ENCODE results near the gene NBPF20. TPM values are rescaled to one million over a fixed set of nuclear protein-coding genes. Genes with fewer than 3 reads are reported as not detected.
"Not testable (repeated sequence)": the region's sequence is repeated elsewhere in the genome, so short reads cannot be mapped to it uniquely, and the experiment has no call there.

NBPF20 gene, protein sequence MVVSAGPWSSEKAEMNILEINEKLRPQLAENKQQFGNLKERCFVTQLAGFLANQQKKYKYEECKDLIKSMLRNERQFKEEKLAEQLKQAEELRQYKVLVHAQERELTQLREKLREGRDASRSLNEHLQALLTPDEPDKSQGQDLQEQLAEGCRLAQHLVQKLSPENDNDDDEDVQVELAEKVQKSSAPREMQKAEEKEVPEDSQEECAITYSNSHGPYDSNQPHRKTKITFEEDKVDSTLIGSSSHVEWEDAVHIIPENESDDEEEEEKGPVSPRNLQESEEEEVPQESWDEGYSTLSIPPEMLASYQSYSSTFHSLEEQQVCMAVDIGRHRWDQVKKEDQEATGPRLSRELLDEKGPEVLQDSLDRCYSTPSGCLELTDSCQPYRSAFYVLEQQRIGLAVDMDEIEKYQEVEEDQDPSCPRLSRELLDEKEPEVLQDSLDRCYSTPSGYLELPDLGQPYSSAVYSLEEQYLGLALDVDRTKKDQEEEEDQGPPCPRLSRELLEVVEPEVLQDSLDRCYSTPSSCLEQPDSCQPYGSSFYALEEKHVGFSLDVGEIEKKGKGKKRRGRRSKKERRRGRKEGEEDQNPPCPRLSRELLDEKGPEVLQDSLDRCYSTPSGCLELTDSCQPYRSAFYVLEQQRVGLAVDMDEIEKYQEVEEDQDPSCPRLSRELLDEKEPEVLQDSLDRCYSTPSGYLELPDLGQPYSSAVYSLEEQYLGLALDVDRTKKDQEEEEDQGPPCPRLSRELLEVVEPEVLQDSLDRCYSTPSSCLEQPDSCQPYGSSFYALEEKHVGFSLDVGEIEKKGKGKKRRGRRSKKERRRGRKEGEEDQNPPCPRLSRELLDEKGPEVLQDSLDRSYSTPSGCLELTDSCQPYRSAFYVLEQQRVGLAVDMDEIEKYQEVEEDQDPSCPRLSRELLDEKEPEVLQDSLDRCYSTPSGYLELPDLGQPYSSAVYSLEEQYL (N-terminal part only)
- under 1 TPM; 0.48 to 0.76 TPM for total RNA-seq

DNA sequence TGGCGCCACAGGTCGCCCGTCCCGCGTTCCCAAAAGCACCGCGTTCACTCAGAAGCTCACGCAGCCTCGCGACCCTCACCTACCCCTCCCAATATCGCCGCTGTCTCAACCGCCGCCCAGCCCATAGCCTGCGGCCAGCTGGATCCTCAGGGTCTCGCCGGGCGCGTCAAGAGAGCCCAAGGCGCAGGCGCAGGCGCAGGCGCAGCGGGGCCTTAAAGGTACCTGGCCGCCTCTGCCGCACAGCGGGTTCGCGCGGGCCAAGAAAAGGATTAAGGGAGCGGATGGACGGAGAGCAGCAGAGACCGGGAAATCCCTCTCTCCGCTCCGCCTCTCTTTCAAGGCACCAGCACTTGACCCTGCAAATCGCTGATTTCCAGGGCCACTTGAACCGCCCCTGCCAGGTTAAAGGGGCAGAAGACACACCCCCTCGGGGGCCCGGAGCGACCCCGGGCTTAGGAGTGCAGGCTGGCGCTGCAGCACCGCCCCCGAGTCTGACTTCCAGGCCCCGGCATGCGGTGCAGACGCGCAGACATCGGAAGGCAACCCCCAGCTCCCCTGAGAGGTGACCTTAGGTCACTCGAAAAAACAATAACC lies at the start of gene NBPF20:
Gene NBPF20, minus strand, starts transcription at position 168 of the 594 bp plus-strand sequence. CDS start 20,331 bp downstream, outside the sequence.
- Mint-ChIP-seq H3K27ac (peak within 1 kb of the TSS; percentile 80), H3K9me3 (peaks cover 16% of the 10 kb centered on the region), H3K36me3 (peaks cover 15% of the 10 kb centered on the region), H3K4me3 (peak within 1 kb of the TSS; percentile 93), H3K4me1 (peaks cover 11% of the 10 kb centered on the region), H3K27me3 (peaks cover 44% of the 10 kb centered on the region)
- peak; percentile 82 for DNase-seq

DNA sequence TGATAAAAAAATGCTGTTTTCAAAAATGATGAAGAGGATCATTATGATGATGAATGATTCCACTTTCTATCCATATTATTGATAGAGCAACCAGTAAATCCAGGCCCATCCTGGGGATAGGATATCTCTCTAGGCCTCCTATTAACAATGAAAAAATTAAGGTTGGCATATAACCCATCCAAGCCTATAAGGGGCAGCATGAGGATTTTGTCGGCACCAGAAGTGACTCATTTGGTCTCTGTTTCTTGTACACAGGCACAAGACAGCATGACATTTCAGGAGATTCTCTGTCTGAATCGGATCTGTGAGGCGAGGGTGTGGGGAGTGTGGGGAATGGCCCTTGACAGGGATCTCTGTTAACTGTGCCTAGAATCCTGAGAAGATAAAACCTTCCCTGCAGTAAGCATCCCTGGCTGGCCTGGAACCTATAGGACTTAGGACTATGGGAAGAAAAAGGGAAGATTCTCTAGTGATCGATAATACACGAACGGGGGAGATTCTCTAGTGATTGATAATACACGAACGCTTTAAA lies 49.5 kb upstream of the NBPF20 start:
- Mint-ChIP-seq H3K27ac (peak overlapping the region; percentile 82), H3K27me3 (peaks cover 20% of the 10 kb centered on the region), H3K4me3 (peak overlapping the region; percentile 75)
- H3K4me1 Mint-ChIP-seq, H3K9me3 Mint-ChIP-seq, DNase-seq, H3K36me3 Mint-ChIP-seq: not testable (repeated sequence)

- H3K36me3 Mint-ChIP-seq, H3K4me3 Mint-ChIP-seq, H3K9me3 Mint-ChIP-seq, H3K4me1 Mint-ChIP-seq, DNase-seq, H3K27ac Mint-ChIP-seq: not testable (repeated sequence)
- peaks cover 20% of the 10 kb centered on the region for H3K27me3 Mint-ChIP-seq
Measured at GRCh38 chr1:145472731-145473130, 47.3 kb upstream of the NBPF20 start.

GRCh38 chr1:145471365-145471764 lies 46.0 kb upstream of the NBPF20 start:
- peaks cover 20% of the 10 kb centered on the region for H3K27me3 Mint-ChIP-seq
- DNase-seq, H3K4me1 Mint-ChIP-seq, H3K9me3 Mint-ChIP-seq, H3K4me3 Mint-ChIP-seq, H3K27ac Mint-ChIP-seq, H3K36me3 Mint-ChIP-seq: not testable (repeated sequence)

DNA sequence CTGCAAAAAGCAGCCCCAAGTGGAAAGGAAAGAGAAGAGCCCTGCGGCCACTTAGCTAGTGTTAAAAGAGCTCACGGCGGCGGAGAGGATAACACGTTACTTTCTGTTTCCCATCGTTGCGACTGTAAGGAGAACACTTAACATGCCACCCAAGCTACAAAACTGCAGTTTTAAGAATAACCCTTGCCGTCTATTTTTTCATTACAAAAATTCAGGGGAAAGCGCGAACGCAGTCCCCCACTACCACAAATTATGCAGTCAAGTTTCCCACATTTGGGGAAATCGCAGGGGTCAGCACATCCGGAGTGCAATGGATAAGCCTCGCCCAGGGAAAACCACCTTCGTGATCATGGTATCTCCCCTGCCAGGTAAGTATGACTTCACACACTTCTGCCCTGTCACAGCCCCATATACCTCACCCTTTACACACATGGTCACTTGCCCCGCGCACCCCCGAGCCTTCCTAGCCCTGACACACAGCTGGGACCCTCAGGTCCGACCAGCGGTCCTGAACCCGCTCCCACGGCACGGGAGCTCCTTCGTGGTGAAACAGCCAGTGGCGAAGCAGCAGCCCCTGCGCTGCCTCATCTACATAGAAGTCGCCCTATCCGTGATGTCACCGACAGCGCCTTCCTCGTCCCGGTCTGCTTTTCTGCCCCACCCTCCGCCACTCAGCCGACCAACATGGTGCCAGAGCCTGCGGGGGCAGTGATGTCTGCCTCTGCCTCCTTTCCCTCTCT lies 40.2 kb upstream of the NBPF20 start:
- H3K36me3 Mint-ChIP-seq, H3K4me1 Mint-ChIP-seq, H3K9me3 Mint-ChIP-seq: not testable (repeated sequence)
- peaks cover 15% of the 10 kb centered on the region for H3K27me3 Mint-ChIP-seq
- H3K27ac Mint-ChIP-seq, result peak overlapping the region; percentile 97
- H3K4me3 Mint-ChIP-seq, result peak overlapping the region; percentile 75
- DNase-seq, result peak; percentile 83

- peaks cover 22% of the 10 kb centered on the region for H3K27me3 Mint-ChIP-seq
- peak overlapping the region; percentile 75 for H3K4me3 Mint-ChIP-seq
- not testable (repeated sequence) for DNase-seq, H3K36me3 Mint-ChIP-seq, H3K9me3 Mint-ChIP-seq, H3K4me1 Mint-ChIP-seq
- peak overlapping the region; percentile 97 for H3K27ac Mint-ChIP-seq
Measured at GRCh38 chr1:145464708-145465336, 39.4 kb upstream of the NBPF20 start.

- not testable (repeated sequence) for H3K4me1 Mint-ChIP-seq, H3K4me3 Mint-ChIP-seq, H3K27ac Mint-ChIP-seq, H3K36me3 Mint-ChIP-seq, H3K9me3 Mint-ChIP-seq, DNase-seq
- H3K27me3 Mint-ChIP-seq, result peaks cover 25% of the 10 kb centered on the region
Measured at GRCh38 chr1:145464017-145464416, 38.6 kb upstream of the NBPF20 start.

DNA sequence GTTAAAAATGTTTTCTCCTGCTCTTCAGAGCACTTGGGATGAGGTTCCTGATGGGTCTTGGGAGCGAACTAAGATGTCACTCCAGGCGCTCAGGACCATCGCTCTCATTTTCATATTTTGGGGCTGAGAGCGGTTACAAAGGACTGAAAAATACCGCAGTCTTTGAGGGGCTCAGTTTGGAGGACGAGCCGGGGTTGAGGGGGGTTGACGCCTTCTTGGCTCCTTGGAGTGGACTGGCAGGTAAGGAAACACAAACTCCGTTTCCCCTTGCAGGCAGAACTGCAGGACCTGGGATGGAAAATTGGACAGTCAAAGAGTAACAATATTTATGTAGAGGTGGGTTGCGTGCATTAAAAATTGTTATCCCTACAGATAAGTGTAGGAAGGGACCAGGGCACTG lies 35.3 kb upstream of the NBPF20 start:
- H3K4me1 Mint-ChIP-seq, H3K36me3 Mint-ChIP-seq, DNase-seq, H3K27ac Mint-ChIP-seq, H3K9me3 Mint-ChIP-seq, H3K4me3 Mint-ChIP-seq: not testable (repeated sequence)
- H3K27me3 Mint-ChIP-seq, result peaks cover 34% of the 10 kb centered on the region

DNA sequence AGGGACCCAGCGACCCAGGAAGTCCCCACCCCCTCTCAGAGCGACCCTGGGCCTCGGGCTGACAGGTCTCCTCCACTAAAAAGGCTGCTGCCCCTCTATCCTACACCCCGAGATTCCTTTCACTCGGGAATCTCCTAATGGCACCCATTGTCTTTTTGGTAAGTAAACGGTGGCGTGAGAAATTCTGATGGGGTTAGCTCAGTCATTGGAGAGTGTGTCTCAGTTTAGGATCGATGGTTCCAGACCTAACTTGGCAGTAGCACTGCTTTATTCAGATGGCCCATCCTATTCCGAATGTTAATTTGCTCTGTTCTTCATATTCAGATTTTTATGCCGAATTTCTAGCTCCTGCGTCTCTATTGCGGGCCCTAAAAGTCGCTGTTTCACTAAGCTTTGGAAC lies 34.6 kb upstream of the NBPF20 start:
- DNase-seq, H3K9me3 Mint-ChIP-seq, H3K4me1 Mint-ChIP-seq, H3K27ac Mint-ChIP-seq, H3K36me3 Mint-ChIP-seq: not testable (repeated sequence)
- H3K4me3 Mint-ChIP-seq, result peak overlapping the region; percentile 32
- H3K27me3 Mint-ChIP-seq, result peaks cover 36% of the 10 kb centered on the region

GRCh38 chr1:145459591-145459990 lies 34.2 kb upstream of the NBPF20 start:
- not testable (repeated sequence) for H3K4me3 Mint-ChIP-seq, H3K27ac Mint-ChIP-seq, H3K4me1 Mint-ChIP-seq, H3K36me3 Mint-ChIP-seq, DNase-seq, H3K9me3 Mint-ChIP-seq
- H3K27me3 Mint-ChIP-seq, result peaks cover 40% of the 10 kb centered on the region

DNA sequence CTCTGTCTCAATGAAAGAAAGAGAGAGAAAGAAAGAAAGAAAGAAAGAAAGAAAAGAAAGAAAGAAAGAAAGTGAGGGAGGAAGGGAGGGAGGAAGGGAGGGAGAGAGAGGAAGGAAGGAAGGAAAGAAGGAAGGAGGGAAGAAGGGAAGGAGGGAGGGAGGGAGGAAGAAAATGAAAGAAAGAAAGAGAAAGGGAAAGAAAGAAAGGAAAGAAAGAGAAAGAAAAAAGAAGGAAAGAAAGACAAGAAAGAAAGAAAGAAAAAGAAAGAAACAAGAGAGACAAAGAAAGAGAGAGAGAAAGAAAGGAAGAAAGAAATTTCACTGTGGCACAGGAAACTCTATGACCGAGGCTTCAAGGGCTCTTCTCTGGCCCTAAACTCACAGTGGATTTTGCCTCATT lies 33.7 kb upstream of the NBPF20 start:
- peaks cover 42% of the 10 kb centered on the region for H3K27me3 Mint-ChIP-seq
- not testable (repeated sequence) for H3K9me3 Mint-ChIP-seq, DNase-seq, H3K27ac Mint-ChIP-seq, H3K4me3 Mint-ChIP-seq, H3K36me3 Mint-ChIP-seq, H3K4me1 Mint-ChIP-seq

GRCh38 chr1:145454824-145455177 lies 29.4 kb upstream of the NBPF20 start:
- peaks cover 40% of the 10 kb centered on the region for H3K27me3 Mint-ChIP-seq

DNA sequence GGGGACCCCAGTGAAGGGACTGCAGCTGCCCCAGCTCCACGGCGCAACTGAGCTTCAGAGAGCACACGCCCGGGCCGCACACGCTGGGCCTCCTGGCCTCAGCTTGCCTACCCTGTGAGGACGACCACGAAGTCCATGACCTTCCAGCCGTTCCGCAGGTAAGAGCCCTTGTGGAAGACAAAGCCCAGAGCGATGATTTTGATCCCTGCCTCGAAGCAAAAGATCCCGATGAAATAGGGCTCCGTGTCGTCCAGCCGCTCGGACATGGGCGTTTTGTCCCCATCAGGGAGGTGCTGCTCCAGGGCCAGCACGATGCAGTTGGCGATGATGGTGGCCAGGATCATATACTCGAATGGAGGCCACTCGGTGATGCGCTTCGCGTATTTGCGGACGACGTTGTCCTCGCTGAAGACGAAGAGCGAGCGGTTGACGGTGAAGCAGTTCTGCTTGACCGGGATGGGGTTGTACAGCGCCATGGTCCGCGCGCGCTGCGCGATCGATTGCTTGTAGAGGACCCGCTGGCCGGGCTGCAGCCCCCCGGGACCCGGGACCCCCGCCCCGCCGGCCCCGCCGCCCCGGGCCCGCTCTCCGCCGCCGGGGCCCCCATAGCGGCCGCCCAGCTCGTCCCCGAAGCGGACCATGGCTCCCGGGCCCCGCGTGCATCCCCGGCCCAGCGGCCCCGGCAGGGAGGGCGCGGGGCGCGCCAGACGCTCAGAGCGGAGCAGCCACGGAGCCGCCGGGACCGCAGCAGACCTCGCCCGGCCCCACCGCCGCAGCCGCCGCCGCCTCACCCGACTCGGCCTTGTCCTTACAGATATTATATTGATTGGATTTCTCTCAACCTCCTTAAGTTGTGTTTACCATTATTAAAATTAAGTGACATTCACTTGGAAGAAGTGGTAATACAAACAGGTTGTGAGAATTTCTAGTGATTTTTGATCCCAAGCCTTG lies 28.7 kb upstream of the NBPF20 start:
- H3K27ac Mint-ChIP-seq, H3K4me3 Mint-ChIP-seq, DNase-seq, H3K9me3 Mint-ChIP-seq, H3K4me1 Mint-ChIP-seq, H3K36me3 Mint-ChIP-seq: not testable (repeated sequence)
- peaks cover 40% of the 10 kb centered on the region for H3K27me3 Mint-ChIP-seq

More at GRCh38 chr1:145454824-145455177, 29.4 kb upstream of the NBPF20 start:
- DNase-seq, H3K9me3 Mint-ChIP-seq, H3K36me3 Mint-ChIP-seq, H3K4me3 Mint-ChIP-seq, H3K4me1 Mint-ChIP-seq, H3K27ac Mint-ChIP-seq: not testable (repeated sequence)

Measured in activated naive CD8-positive, alpha-beta T cell treated with anti-CD3 and anti-CD28 coated beads for 36 hours (primary cell).